GM19035 (cell line): ENCODE data around the gene CDC6.

Source experiments
- ATAC-seq: cut with Tn5 transposase; IDR thresholded peaks from one replicate; pipeline ENCODE4 v1.9.1; 2021; ENCODE audit not compliant: unreplicated experiment

CDC6 gene

DNA sequence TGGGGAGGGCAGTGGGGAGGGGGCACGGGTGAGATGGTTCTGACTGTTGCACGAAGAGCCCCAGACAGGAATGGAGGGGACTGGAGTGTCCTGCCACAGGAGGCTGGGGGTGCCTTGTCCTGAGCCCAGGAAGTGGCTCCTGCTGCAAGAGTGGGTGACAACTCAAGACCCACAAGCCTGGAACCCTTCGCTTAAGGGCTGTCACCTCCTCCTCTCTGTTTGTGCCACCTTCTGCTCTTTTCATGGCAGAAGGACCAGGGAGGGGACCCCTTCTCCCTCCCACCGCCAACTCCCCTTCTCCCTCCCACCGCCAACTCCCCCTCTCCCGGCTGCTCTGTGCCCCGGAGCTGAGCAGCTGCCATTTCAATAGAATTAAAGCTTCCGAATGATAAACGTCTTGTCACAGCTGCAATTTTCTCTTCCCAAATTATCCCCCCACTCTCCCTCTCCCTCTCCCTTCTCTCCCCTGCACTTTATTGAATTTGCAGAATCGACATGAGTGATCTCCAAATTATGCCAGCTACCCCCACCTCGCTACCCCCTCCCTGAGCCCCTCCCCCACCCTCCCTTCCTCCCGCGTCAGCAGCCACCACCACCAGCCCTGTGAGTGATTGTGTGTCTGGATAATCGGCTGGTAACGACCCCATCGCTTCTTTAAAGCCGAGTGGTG lies 63.1 kb downstream of the CDC6 start:
- ATAC-seq, result no peak

DNA sequence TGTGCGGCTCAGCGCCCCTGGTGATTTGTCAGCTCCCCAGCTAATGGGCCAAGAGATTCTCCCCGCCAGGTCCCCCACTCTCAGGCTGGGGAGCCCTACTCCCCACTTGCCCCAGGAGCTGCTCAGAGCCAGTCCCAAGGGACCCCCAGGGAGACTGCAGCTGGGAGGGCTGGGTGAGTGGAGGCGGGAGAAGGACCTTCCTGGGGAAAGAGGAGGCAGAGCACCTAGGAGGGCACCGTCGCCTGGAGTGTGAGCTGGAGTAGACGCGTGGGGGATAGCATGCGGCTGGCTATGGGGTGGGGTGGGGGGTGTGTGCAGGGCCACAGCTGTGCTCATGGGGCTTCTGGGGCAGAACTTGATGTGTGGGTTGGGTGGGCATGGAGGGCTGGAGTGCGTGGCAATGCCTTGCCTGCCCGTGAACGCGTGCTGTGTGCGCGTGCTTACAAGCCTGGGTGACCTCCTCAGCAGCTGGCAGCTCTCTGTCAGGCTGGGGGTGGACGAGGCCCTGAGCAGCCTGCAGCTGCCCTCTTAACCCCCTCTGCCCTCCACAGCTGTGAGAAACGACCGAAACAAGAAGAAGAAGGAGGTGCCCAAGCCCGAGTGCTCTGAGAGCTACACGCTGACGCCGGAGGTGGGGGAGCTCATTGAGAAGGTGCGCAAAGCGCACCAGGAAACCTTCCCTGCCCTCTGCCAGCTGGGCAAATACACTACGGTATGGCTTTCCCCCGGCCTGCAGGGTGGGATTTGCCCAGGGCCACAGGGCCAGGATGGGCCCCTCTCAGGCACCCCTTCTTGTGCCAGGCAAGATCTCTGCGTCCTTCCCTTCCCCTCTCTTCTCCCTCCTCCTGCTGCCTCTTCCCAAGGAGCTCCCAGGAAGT lies 63.9 kb downstream of the CDC6 start:
- ATAC-seq, result no peak

DNA sequence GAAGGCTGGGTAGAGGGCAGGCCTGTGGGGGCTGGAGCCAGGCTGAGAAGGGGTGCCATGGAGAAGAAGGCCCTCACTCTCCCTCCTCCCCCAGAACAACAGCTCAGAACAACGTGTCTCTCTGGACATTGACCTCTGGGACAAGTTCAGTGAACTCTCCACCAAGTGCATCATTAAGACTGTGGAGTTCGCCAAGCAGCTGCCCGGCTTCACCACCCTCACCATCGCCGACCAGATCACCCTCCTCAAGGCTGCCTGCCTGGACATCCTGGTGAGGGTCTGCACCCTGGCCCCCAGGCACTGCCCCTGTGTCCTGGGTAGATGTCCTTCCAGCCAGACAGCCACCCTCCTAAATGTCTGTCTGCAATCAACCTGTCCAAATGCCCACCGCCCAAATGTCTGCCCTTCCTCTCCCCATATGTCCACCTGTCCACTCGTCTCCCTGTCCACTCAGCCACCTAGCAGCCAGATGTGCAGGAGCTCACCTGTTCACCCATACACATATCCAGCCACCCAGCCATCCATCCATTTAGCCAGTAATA lies 64.6 kb downstream of the CDC6 start:
- no peak for ATAC-seq

DNA sequence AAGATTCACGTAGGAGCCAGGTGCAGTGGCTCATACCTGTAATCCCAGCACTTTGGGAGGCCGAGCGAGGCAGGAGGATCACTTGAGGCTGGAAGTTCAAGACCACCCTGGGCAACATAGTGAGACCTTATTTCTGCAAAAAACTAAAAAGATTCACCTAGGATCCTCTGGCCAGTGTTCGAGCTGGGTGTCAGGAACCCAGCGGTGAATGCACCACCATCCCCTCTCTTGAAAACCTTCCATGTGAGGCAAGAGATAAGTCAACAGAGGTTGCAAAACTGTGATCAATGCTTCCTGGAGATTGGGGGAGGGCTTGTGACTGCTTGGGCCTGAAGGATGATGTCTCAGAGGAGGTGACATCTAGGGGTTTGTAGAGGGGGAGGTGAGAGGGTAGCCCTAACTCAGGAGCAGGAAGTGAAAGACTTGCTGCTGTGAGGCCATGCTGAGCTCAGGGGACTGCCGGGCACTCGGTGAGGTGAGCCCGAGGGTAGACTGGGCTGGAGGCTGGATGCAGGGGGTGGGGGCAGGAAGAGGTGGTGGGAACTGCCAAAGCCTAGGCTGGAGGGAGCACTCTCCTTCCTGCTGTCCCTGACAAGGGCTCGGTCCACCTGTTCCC lies 65.2 kb downstream of the CDC6 start:
- ATAC-seq, result no peak
